DOHH2 (cell line): Measurements from ENCODE around the gene TPO.

Experiments used
- H3F3A ChIP-seq: fragments of 200-600 bp; sonication (generic), shearing (Covaris generic); 2 replicates; pipeline ENCODE4 v1.6.0; 2016; ENCODE audit warnings: antibody characterized with exemption, mild to moderate bottlenecking; ENCODE audit not compliant: control insufficient read depth, insufficient read depth
- H3K27ac ChIP-seq: fragments of 200-600 bp; sonication (generic); 2 replicates; pipeline ENCODE4 v1.5.1; 2014; ENCODE audit warnings: low read depth, mild to moderate bottlenecking, low read length, moderate library complexity
- H3K27me3 ChIP-seq: fragments of 200-600 bp; sonication (generic); 2 replicates; pipeline ENCODE4 v1.6.1; 2014; ENCODE audit warnings: mild to moderate bottlenecking, low read length, mixed read lengths; ENCODE audit not compliant: control insufficient read depth
- H3K36me3 ChIP-seq: fragments of 200-600 bp; sonication (generic); 2 replicates; pipeline ENCODE4 v1.6.1; 2014; ENCODE audit warnings: mild to moderate bottlenecking, low read length, moderate library complexity, mixed read lengths; ENCODE audit not compliant: control insufficient read depth
- H3K4me1 ChIP-seq: fragments of 200-600 bp; sonication (generic); 2 replicates; pipeline ENCODE4 v1.6.1; 2014; ENCODE audit warnings: mild to moderate bottlenecking, low read length, mixed read lengths; ENCODE audit not compliant: control insufficient read depth
- H3K4me2 ChIP-seq: fragments of 200-600 bp; sonication (generic); 2 replicates; pipeline ENCODE4 v1.6.0; 2014; ENCODE audit warnings: mild to moderate bottlenecking, low read length, moderate library complexity
- H3K4me3 ChIP-seq: fragments of 200-600 bp; sonication (generic); 2 replicates; pipeline ENCODE4 v1.5.1; 2014; ENCODE audit warnings: mild to moderate bottlenecking, low read length, mixed read lengths
- H3K79me2 ChIP-seq: fragments of 200-600 bp; sonication (generic); 2 replicates; pipeline ENCODE4 v1.6.1; 2014; ENCODE audit warnings: mild to moderate bottlenecking, low read length, mixed read lengths; ENCODE audit not compliant: control insufficient read depth
- H3K9me2 ChIP-seq: fragments of 200-600 bp; sonication (generic); replicated peaks from 2 replicates; pipeline ENCODE4 v1.6.1; 2014; ENCODE audit warnings: mild to moderate bottlenecking, low read length, mixed read lengths; ENCODE audit not compliant: control insufficient read depth
- H3K9me3 ChIP-seq: fragments of 200-600 bp; sonication (generic); 2 replicates; pipeline ENCODE4 v1.6.1; 2014; ENCODE audit warnings: antibody characterized with exemption, low read length, mixed read lengths; ENCODE audit not compliant: control insufficient read depth, insufficient read depth
- H4K20me1 ChIP-seq: fragments of 200-600 bp; sonication (generic); 2 replicates; pipeline ENCODE4 v1.6.0; 2014; ENCODE audit warnings: low read depth, mild to moderate bottlenecking, antibody characterized with exemption, low read length, moderate library complexity; ENCODE audit not compliant: control insufficient read depth, insufficient read depth
- CTCF ChIP-seq: fragments of 200-600 bp; sonication (generic); IDR thresholded peaks from one replicate; pipeline ENCODE4 v1.5.1; 2014; ENCODE audit warnings: antibody characterized with exemption, mild to moderate bottlenecking, low read depth, low read length; ENCODE audit not compliant: poor library complexity, severe bottlenecking
- EZH2phosphoT487 ChIP-seq: fragments of 200-600 bp; sonication (generic); IDR thresholded peaks from 2 replicates; pipeline ENCODE4 v1.6.1; 2017; ENCODE audit warnings: borderline replicate concordance, mild to moderate bottlenecking, antibody characterized with exemption, low read length, moderate library complexity, mixed read lengths

TPO gene

GRCh38 chr2:1374287-1374686, 39.0 kb upstream of the TPO start:
- H4K20me1 ChIP-seq = no peaks in the 10 kb centered on the region
- H3K9me3 ChIP-seq = peaks cover 5% of the 10 kb centered on the region; the same call in 1 of the 2 replicates
- H3K4me1 ChIP-seq = no peaks in the 10 kb centered on the region
- no peaks in the 10 kb centered on the region for H3K9me2 ChIP-seq
- H3K79me2 ChIP-seq = no peaks in the 10 kb centered on the region
- H3K27me3 ChIP-seq = no peaks in the 10 kb centered on the region
- no peak overlapping the region for H3K4me2 ChIP-seq
- H3K4me3 ChIP-seq = no peak overlapping the region
- H3K36me3 ChIP-seq = no peaks in the 10 kb centered on the region
- TF ChIP-seq CTCF (no peak), EZH2phosphoT487 (no peak)
- H3K27ac ChIP-seq = no peak overlapping the region
- H3F3A ChIP-seq = no peaks in the 10 kb centered on the region

GRCh38 chr2:1375794-1376193, 37.5 kb upstream of the TPO start:
- Histone ChIP-seq H3K79me2 (no peaks in the 10 kb centered on the region), H4K20me1 (no peaks in the 10 kb centered on the region), H3F3A (no peaks in the 10 kb centered on the region), H3K9me2 (no peaks in the 10 kb centered on the region), H3K4me3 (no peak overlapping the region), H3K4me2 (no peak overlapping the region), H3K27ac (no peak overlapping the region), H3K9me3 (peaks cover 5% of the 10 kb centered on the region; the same call in 1 of the 2 replicates), H3K4me1 (no peaks in the 10 kb centered on the region), H3K36me3 (no peaks in the 10 kb centered on the region), H3K27me3 (no peaks in the 10 kb centered on the region)
- TF ChIP-seq EZH2phosphoT487 (no peak), CTCF (no peak)

GRCh38 chr2:1377473-1377872, 35.8 kb upstream of the TPO start:
- Histone ChIP-seq H4K20me1 (no peaks in the 10 kb centered on the region), H3K4me1 (no peaks in the 10 kb centered on the region), H3K36me3 (no peaks in the 10 kb centered on the region), H3K4me2 (no peak overlapping the region), H3K9me3 (peaks cover 5% of the 10 kb centered on the region; the same call in 1 of the 2 replicates), H3K27me3 (no peaks in the 10 kb centered on the region), H3K79me2 (no peaks in the 10 kb centered on the region), H3K9me2 (no peaks in the 10 kb centered on the region), H3K4me3 (no peak overlapping the region), H3K27ac (no peak overlapping the region), H3F3A (no peaks in the 10 kb centered on the region)
- no peak for TF ChIP-seq CTCF
